Epithelial cell of esophagus (primary cell): ENCODE measurements around the gene BCAR3.

ENCODE experiments used
- DNase-seq: peaks from one replicate; pipeline ENCODE4 v3.0.0; 2010; ENCODE audit warnings: low read depth
- H3K4me3 ChIP-seq: 2 replicates; pipeline ENCODE4 v1.5.1; 2011; ENCODE audit warnings: mild to moderate bottlenecking, low read length, control low read depth
- CTCF ChIP-seq: IDR thresholded peaks from 2 replicates; pipeline ENCODE4 v1.5.1; 2011; ENCODE audit warnings: low read depth, mild to moderate bottlenecking, low read length, control low read depth, inconsistent platforms; ENCODE audit not compliant: insufficient read depth; ENCODE audit errors: missing control alignments

BCAR3 gene

DNA sequence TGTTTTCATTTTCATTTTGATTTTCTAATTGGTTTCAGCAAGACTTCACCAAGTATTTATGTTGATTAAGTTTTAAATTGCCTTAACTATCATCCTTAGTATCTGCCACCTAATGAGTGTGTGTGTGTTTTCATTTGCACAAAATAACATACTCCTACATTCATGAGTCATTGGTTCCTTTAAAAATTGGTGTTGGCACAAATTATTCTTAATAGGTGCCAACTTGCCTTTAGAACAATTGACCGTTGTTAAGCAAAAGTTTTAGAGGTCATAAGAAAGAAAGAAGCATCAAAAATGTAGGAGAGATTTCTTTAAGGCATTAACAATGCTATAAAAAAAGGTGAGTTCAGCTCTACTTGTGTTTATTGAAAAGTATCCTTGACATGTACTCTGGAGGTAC is 156.2 kb downstream of the BCAR3 start:
- no peak for TF ChIP-seq CTCF
- H3K4me3 ChIP-seq, result no peak overlapping the region
- peak; percentile 3 for DNase-seq

DNA sequence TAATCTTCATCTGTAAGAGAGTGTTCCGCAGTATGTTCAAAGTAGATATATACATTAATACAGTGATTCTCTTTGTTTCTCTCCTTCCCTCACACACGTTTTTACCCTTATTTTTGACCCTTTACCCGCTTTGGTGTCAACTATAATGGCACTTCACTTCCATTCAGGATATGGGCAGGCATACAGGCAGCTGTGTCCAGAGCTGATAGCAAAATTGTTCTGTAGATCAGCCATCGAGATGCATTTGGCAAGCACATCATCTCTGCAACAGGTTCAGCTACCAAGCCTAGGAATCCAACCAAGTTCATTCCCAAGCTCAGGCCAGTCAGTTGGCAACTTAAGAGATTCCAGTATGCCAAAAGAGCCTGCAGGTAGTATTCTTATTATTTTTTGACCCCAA is 158.9 kb downstream of the BCAR3 start:
- no peak for DNase-seq
- H3K4me3 ChIP-seq, result no peak overlapping the region
- TF ChIP-seq CTCF, result no peak

- no peak for TF ChIP-seq CTCF
- H3K4me3 ChIP-seq, result no peak overlapping the region
- no peak for DNase-seq
These were observed 160.0 kb downstream of the BCAR3 start for GRCh38 chr1:93521618-93522017.

DNA sequence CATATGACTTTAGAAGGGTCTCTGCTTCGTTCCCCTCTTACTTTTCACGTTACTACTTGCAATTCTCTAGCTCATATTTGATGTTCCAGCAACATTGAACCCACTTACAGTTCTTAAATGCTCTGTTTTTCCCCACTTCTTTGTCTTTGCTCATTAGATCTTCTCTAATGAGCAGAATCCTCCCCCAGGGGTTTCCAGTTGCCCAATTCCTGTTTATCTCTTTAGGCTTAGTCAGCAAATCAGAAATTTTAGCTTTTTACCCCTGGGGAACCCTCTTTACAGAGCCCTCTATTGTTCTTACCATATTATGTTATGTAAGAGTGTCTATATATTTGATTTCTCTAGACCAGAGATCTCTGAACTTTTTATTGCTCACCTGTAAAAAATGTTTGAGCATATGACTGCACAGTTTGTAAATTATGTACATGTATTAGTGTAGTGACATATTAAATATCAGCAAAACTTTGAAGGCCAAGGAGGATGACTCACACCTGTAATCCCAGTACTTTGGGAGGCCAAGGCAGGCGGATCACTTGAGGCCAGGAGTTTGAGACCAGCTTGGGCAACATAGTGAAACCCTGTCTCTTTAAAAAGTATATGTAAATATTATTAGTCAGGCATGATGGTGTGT is 162.3 kb downstream of the BCAR3 start:
- H3K4me3 ChIP-seq, result no peak overlapping the region
- TF ChIP-seq CTCF, result no peak
- DNase-seq, result peak; percentile 85

DNA sequence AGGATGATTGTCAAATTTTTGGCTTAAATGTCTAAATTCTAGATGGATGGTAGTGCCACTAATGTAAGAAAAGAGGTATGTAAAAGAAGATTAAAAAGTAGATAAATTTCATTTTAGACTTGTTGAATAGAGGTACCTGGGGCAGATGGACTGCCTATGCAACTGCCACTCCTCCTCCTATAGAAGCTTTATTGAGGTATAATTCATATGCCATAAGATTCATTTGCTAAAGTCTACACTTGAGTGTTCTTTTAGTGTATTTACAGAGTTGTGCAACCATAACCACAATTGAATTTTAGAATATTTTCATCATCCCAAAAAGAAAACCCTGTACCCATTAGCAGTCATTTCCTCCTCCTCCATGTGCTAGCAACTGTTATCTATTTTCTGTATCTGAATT is 163.1 kb downstream of the BCAR3 start:
- H3K4me3 ChIP-seq, result no peak overlapping the region
- no peak for DNase-seq
- TF ChIP-seq CTCF, result no peak

GRCh38 chr1:93516164-93516563 is 165.5 kb downstream of the BCAR3 start:
- peak; percentile 14 for DNase-seq
- no peak overlapping the region for H3K4me3 ChIP-seq
- no peak for TF ChIP-seq CTCF
